ENCODE results near the gene GIT2.
"Not testable (repeated sequence)": the region's sequence is repeated elsewhere in the genome, so short reads cannot be mapped to it uniquely, and the experiment has no call there.

The GIT2 gene

GRCh38 chr12:109944561-109945359 lies 51.4 kb downstream of the GIT2 start:
- DNase-seq (ENCODE audit: low read depth), result no peak

DNA sequence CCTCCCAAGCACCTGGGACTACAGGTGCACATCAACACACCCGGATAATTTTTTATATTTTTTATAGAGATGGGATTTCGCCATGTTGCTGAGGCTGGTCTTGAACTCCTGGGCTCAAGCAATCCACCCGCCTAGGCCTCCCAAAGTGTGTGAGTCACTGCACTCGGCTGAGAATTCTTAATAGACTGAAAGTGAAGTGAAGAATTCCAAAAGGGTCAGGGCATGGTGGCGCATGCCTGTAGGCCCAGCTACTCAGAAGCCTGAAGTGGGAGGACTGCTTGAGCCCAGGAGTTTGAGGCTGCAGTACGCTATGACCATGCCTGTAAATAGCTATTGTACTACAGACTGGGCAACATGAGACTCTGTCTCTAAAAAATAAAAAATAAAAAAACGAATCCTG lies 52.4 kb downstream of the GIT2 start:
- DNase-seq (ENCODE audit: low read depth), result no peak

GRCh38 chr12:109940339-109940923 lies 55.7 kb downstream of the GIT2 start:
- no peak for DNase-seq (ENCODE audit: low read depth)

GRCh38 chr12:109939504-109939903 lies 56.7 kb downstream of the GIT2 start:
- no peak for DNase-seq (ENCODE audit: low read depth)

GRCh38 chr12:109938947-109939346 lies 57.2 kb downstream of the GIT2 start:
- no peak for DNase-seq (ENCODE audit: low read depth)

DNA sequence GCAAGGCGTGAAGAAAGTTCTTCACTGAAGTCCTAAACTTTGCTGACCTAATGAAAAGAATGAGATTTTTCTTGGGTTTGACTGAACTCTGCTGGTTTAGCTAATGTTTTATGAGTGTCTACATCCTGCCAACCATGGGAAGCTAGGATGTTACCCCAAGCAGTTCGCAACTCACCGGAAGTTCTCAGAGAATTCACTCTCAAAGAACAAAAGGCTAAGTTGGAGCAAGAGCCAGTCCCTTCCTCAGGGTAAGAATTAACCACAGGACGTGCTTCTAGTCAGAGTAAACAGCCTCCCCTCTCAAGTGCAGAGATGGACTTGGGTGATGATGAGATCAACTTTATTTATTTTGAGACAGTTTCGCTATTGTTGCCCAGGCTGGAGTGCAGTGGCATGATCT lies 58.8 kb downstream of the GIT2 start:
- no peak for DNase-seq (ENCODE audit: low read depth)

DNA sequence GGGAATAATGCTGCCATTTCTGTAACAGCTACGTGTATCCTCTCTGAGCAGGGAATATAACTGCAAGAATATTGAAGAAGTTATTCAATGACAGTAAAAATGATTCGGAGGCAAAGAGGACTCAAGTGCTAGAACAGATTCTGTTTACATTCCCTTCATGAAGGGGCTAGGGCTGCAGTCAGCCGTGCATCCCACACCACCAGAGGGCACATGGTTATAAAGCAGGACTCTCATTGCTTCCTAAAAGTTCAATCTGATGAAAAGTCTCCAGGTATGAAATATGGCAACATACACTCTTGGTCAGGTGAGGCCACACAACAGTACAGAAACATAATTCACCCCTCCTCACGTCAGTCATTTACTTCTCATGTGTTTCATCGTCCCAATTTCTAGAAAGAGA lies 62.1 kb downstream of the GIT2 start:
- DNase-seq (ENCODE audit: low read depth), result no peak

GRCh38 chr12:109932878-109933503 lies 63.2 kb downstream of the GIT2 start:
- DNase-seq (ENCODE audit: low read depth), result no peak

DNA sequence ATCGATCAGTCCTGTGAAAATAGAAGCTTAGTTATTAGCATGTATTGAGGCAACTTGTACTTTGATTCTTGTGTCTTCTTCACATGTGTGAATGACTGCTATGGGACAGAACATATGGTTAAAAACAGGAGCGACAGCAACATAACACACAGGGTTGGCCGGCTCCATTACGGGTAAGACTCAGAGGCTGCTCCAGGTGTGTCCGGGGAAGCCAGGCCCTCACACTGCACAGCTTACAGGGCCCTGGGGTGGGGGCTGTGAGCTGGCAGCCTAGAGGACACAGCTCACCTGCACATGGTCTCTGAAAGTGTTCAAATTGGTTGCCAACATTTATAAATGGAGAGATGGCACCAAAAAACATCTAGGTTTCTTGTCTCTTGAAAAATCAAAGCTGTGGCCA lies 65.0 kb downstream of the GIT2 start:
- no peak for DNase-seq (ENCODE audit: low read depth)

GRCh38 chr12:109930028-109930800 lies 66.0 kb downstream of the GIT2 start:
- DNase-seq (ENCODE audit: low read depth), result no peak

DNA sequence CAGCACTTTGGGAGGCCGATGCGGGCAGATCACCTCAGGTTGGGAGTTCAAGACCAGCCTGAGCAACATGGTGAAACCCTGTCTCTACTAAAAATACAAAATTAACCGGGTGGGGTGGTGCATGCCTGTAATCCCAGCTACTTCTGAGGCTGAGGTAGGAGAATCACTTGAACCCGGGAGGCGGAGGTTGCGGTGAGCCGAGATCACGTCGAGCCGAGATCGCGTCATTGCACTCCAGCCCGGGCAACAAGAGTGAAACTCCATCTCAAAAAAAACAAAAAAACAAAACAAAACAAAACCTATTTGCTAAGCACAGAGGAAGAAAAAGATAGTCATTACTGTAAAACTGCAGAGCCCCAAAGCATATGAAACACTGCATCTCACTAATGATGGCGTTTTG lies 66.8 kb downstream of the GIT2 start:
- DNase-seq (ENCODE audit: low read depth), result not testable (repeated sequence)

GRCh38 chr12:109928058-109928656 lies 68.0 kb downstream of the GIT2 start:
- DNase-seq (ENCODE audit: low read depth), result no peak

DNA sequence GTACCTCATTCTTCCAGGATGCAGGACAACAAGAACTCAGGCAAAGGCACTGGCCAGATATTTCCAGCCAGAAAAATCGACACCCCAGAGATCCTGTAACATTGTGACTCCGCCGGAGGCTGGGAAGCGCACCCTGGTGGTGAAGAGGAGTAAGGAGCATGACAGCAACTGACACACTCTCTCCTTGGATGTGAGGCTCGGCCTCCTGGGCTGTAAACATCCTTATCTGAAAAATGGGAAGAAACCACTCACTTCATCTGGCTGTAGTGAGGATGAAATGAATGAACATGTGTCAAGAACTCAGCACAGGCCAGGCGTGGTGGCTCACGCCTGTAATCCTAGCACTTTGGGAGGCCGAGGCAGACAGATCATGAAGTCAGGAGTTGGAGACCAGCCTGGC lies 68.5 kb downstream of the GIT2 start:
- no peak for DNase-seq (ENCODE audit: low read depth)

- no peak for DNase-seq (ENCODE audit: low read depth)
Measured at GRCh38 chr12:109926488-109927210, 69.5 kb downstream of the GIT2 start.

DNA sequence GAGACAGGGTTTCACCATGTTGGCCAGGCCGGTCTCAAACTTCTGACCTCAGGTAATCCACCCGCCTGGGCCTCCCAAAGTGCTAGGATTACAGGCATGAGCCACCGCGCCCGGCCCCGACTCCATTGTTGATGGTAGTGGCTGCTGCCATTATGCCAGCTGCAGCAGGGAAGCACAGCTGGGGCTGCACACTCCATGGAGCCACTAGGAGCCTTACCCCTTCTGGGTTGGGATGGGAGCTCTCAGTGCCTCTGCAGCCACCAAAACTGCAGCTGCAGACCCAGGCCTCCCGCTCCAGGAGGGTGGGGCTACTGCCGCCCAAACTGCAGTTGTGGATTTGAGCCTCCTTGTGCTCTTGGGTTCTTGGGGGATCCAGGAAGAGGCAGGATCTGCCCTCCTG lies 70.2 kb downstream of the GIT2 start:
- no peak for DNase-seq (ENCODE audit: low read depth)

GRCh38 chr12:109925185-109925840 lies 70.9 kb downstream of the GIT2 start:
- DNase-seq (ENCODE audit: low read depth), result no peak

- no peak for DNase-seq (ENCODE audit: low read depth)
Measured at GRCh38 chr12:109923481-109924245, 72.5 kb downstream of the GIT2 start.

DNA sequence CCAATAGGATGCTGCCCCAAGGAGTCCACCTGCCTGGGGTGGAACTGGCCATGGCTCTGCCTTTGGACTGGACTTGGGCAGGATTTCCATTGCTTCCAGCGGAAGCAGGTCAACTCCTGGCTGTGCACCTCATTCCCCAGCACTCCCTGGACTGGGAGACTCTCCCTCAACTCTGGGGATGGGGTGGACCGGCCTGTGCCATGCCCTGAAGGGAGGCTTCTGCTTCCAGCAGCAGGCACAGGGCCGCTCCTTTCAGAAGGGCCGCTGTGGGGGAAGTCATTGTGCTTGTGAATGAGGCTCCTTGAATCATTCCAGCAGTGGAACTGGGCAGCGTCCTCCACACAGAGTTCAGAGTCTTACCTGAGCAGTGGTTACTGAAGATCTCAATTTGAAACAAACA lies 73.1 kb downstream of the GIT2 start:
- no peak for DNase-seq (ENCODE audit: low read depth)

DNA sequence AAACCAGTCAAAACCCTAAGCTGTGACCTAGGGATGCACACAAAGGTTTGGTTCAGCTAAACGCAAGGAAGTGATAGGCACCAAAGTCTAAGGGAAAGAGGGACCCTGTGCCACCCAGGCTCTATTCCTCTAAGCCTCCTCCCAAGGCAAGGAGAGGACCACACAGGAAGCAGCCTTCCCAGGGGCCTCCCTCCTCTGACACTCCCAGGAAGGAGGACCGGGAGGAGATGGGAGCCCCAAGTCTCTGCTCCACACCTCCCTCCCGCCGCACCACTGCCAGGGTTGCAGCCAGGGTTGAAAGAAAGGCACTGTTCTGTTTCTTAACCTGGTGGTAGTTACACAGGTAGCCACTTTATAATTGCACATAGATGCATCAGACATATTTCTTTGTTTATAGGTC lies 74.2 kb downstream of the GIT2 start:
- no peak for DNase-seq (ENCODE audit: low read depth)

- no peak for DNase-seq (ENCODE audit: low read depth)
Measured at GRCh38 chr12:109920261-109920780, 75.8 kb downstream of the GIT2 start.
